HG02623 (cell line): ENCODE results near the gene STEAP4.
A peak's percentile ranks its signal among the peaks of the same experiment; 100 is the strongest.
"Not testable (repeated sequence)": the region's sequence is repeated elsewhere in the genome, so short reads cannot be mapped to it uniquely, and the experiment has no call there.

Experiments
- ATAC-seq: cut with Tn5 transposase; IDR thresholded peaks from one replicate; pipeline ENCODE4 v1.9.1; 2021; ENCODE audit warnings: moderate library complexity; ENCODE audit not compliant: unreplicated experiment

Gene STEAP4

GRCh38 chr7:88274856-88275255, 31.8 kb downstream of the STEAP4 start:
- not testable (repeated sequence) for ATAC-seq

- no peak for ATAC-seq
Measured at GRCh38 chr7:88269586-88269985, 37.1 kb downstream of the STEAP4 start.

DNA sequence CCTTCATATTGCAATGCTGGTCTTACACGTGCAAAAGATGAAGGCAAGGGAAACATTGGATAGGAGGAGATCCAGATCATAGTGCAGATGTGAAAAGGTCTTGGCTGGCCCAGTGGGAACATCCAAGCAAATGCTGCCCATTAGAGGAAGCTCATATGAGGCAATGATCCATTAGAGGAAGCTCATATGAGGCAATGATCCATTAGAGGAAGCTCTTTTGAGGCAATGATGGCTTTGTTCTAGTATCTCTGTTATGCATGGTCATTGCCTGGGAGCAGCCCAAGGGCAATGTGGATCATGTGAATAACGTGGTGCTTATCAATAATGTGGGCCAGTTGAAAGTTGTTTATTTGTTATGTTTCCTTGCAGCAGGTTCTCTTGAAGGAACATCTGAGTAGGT, 37.8 kb downstream of the STEAP4 start:
- ATAC-seq = no peak

GRCh38 chr7:88268051-88268450, 38.6 kb downstream of the STEAP4 start:
- no peak for ATAC-seq

- ATAC-seq = no peak
Measured at GRCh38 chr7:88267421-88267820, 39.3 kb downstream of the STEAP4 start.

DNA sequence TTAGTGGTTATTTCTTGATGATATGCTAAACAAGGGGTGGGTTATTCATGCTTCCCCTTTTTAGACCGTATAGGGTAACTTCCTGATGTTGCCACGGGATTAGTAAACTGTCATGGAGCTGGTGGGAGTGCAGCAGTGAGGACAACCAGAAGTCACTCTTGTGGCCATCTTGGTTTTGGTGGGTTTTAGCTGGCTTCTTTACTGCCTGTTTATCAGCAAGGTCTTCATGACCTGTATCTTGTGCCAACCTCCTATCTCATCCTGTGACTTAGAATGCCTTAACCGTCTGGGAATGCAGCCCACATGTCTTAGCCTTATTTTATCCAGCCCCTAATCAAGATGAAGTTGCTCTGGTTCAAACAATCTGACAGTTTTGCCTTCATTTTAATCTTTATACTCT, 41.7 kb downstream of the STEAP4 start:
- not testable (repeated sequence) for ATAC-seq

- no peak for ATAC-seq
Measured at GRCh38 chr7:88262562-88262961, 44.1 kb downstream of the STEAP4 start.

GRCh38 chr7:88260719-88261118, 46.0 kb downstream of the STEAP4 start:
- ATAC-seq = no peak

GRCh38 chr7:88259656-88260380, 46.9 kb downstream of the STEAP4 start:
- ATAC-seq = no peak

- not testable (repeated sequence) for ATAC-seq
Measured at GRCh38 chr7:88258296-88258695, 48.4 kb downstream of the STEAP4 start.

DNA sequence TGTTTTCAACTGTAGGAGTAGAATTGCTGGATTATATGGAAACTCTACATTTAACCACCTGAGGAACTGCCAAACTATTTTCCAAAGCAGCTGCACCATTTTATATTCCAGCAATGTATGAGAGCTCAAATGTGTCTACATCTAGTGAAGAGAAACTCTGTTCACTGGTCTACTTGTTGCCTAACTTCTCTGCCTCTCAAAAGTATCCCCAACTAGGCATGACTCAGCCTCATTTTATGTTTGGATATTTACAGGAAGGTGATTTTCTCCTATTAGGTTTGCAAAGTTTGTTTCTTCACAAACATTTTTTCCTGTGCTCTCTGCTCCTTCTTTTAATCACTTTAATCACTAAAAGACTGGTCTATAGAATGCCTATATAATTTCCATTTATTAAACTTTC, 49.8 kb downstream of the STEAP4 start:
- no peak for ATAC-seq

- ATAC-seq = no peak
Measured at GRCh38 chr7:88254721-88255424, 51.8 kb downstream of the STEAP4 start.

DNA sequence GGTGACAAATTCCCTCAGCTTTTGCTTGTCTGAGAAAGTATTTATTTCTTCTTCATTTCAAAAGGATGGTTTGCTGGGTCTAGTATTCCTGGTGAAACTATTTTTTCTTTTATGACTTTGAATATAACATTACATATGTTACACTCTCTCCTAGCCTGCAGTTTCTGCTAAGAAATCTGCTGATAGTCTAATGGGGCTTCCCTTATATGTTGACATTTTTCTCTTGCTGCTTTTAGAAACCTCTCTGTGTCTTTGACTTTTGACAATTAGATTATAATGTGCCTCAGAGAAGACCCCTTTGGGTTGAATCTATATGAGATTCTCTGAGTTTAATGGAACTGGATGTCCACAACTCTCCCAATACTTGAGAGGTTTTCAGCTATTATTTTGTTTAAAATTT, 53.1 kb downstream of the STEAP4 start:
- no peak for ATAC-seq

DNA sequence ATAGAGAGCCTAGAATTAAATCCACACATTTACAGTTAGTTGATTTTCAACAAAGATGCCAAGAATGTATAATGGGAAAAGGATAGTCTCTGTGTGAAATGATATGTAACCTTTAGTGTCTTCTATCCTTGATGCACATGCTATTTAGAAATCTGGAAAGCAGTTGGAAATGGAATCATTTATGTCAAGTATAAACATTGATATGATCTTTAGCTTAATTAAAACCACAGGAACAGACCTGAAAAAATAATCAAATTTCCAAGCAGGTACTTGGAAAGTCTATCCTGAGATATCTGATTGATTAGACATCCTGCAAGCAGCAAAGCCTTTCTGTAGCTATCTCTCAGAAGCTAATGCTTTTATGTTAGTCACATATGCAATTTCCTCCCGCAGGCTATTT, 62.4 kb downstream of the STEAP4 start:
- ATAC-seq = no peak

DNA sequence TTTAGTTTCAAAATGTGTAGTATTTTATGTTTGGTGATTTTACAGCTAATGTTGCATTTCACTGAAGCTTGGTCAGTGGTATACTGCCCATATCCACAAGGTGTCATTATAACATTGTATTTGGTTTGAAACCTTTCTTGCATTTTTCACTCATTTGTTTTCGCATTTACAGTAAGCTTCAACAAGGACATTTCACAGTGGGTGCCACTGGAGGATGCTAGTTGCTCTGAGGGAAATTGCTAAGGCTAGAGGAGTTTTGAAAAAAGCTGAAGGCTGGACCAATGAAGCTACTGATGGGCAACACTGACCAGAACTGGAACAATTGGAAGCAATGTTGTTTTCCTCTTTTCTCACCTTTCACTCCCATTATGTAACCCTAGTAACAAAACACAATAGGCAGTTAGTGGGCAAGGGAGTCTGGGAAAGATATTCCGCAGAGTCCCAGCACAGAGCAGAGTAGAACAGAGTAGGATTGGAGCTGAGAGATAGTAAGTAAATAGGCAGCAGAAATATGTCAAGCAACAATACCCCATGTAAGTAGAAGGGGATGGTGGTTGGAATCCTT, 63.3 kb downstream of the STEAP4 start:
- peak; percentile 75 for ATAC-seq

DNA sequence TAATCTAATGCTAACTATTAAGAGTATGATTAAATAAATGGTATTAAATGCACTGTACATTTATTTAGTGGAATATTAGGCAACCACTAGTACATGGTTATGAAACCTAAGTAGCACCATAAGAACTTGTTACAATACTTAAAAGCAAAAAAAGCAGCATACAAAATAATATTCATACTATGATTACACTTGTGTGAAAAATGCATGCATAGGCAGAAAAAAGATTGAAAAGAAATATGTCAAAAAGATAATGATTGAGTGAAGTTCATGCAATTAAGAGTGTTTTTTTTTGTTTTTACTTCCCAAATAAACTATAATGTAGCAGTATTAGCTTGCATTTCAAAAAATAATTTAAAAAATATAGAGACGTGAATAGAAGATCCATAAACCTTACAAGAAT, 66.8 kb downstream of the STEAP4 start:
- ATAC-seq = no peak

DNA sequence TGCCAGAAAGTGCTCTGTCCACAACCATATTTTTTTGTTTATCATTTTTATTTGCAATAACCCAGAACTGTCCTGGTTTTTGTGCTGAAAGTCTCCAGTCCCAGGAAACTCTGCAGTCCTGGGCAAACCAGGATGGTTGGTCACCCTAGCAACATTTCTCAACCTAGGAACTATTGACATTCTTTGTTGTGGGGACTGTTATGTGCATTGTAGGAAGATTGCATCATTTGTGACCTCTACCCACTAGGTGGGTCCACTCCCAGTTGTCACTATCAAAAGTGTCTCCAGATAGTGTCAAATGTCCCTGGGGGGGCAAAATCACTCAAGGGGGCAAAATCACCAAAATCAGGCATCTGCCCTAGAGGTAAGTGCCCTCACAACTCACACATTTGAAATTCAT, 72.9 kb downstream of the STEAP4 start:
- ATAC-seq = no peak

GRCh38 chr7:88230646-88231045, 76.0 kb downstream of the STEAP4 start:
- ATAC-seq = no peak

- no peak for ATAC-seq
Measured at GRCh38 chr7:88229302-88229995, 77.2 kb downstream of the STEAP4 start.

- ATAC-seq = no peak
Measured at GRCh38 chr7:88226886-88227516, 79.7 kb downstream of the STEAP4 start.

- no peak for ATAC-seq
Measured at GRCh38 chr7:88226201-88226600, 80.5 kb downstream of the STEAP4 start.
